MM.1S (cell line): ENCODE measurements around the gene MACROD2.

Source experiments
- EZH2 ChIP-seq: fragments of 300-600 bp; sonication (generic); optimal IDR thresholded peaks from 2 replicates; pipeline ENCODE3; 2017; ENCODE audit warnings: low read depth, mild to moderate bottlenecking, antibody characterized with exemption, low read length, mixed read lengths
- TF ChIP-seq, protein P1 (sequence below): fragments of 300-600 bp; sonication (generic); IDR thresholded peaks from 2 replicates; pipeline ENCODE4 v1.5.1; 2016; ENCODE audit warnings: antibody characterized with exemption, low read length, mixed read lengths

DNA sequence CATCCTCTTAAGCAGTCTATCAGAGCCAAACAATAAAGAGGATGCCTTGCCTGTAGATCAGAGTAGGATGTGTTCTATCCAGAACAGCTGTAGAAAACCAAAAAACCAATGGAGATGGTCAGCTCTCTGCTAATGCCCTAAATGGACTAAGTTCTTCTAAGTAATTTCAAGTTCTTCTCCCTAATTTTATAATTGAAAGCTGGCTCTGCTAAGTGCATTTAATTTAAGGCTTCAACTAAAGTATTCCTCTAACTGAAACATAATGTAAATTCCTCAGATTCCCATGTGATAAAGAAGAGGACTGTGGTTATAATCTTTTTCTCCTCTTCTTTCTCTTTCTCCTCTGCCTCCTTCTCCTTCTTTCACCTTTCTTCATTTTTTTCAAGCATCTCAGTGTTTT, 1868.4 kb downstream of the MACROD2 start:
- no peak for TF ChIP-seq EZH2
- TF ChIP-seq, protein P1, sequence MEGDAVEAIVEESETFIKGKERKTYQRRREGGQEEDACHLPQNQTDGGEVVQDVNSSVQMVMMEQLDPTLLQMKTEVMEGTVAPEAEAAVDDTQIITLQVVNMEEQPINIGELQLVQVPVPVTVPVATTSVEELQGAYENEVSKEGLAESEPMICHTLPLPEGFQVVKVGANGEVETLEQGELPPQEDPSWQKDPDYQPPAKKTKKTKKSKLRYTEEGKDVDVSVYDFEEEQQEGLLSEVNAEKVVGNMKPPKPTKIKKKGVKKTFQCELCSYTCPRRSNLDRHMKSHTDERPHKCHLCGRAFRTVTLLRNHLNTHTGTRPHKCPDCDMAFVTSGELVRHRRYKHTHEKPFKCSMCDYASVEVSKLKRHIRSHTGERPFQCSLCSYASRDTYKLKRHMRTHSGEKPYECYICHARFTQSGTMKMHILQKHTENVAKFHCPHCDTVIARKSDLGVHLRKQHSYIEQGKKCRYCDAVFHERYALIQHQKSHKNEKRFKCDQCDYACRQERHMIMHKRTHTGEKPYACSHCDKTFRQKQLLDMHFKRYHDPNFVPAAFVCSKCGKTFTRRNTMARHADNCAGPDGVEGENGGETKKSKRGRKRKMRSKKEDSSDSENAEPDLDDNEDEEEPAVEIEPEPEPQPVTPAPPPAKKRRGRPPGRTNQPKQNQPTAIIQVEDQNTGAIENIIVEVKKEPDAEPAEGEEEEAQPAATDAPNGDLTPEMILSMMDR, result no peak
